ENCODE measurements around the gene PCGF1. TPM values are rescaled to one million over a fixed set of nuclear protein-coding genes. Genes with fewer than 3 reads are reported as not detected.

The PCGF1 gene
- total RNA-seq, 2 donors from 2014 or later, result 13.6 to 14.7 TPM

DNA sequence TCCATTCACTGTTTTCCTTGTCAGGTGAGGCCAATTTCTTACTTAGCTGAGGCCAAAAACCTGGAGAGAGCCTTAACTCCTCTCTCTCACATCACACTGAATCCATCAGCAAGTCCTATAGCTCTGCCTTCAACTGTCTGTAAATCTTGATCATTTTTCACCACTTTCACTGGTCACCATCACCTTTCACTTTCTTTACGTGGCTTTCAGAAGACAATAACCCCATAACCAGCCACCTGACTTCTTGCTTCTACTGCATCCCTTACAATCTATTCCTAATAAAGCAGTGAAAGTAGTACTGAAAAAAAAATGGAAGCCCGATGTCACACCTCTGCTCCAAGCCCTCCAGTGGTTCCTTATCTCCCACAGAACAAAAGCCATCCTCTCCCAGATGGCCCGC is 38.5 kb upstream of the PCGF1 start:
- DNase-seq (ENCODE audit: low spot score), result no peak
- Histone ChIP-seq H3K27ac (no peak overlapping the region), H3K4me3 (no peak overlapping the region), H3K4me1 (replicated peaks) (no peaks in the 10 kb centered on the region), H3K9me3 (no peaks in the 10 kb centered on the region), H3K36me3 (no peaks in the 10 kb centered on the region), H3K27me3 (replicated peaks; ENCODE audit: insufficient read depth) (no peaks in the 10 kb centered on the region)
- WGBS, result 83% methylated on average over 3 of the region's 3 CpGs
- intact Hi-C loops (cut with DNase I), result no loop called here
- TF ChIP-seq POLR2A (IDR thresholded peaks at IDR 0.05) (no peak), POLR2AphosphoS5 (IDR thresholded peaks at IDR 0.05) (no peak)
- TF ChIP-seq, protein P1, sequence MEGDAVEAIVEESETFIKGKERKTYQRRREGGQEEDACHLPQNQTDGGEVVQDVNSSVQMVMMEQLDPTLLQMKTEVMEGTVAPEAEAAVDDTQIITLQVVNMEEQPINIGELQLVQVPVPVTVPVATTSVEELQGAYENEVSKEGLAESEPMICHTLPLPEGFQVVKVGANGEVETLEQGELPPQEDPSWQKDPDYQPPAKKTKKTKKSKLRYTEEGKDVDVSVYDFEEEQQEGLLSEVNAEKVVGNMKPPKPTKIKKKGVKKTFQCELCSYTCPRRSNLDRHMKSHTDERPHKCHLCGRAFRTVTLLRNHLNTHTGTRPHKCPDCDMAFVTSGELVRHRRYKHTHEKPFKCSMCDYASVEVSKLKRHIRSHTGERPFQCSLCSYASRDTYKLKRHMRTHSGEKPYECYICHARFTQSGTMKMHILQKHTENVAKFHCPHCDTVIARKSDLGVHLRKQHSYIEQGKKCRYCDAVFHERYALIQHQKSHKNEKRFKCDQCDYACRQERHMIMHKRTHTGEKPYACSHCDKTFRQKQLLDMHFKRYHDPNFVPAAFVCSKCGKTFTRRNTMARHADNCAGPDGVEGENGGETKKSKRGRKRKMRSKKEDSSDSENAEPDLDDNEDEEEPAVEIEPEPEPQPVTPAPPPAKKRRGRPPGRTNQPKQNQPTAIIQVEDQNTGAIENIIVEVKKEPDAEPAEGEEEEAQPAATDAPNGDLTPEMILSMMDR (IDR thresholded peaks at IDR 0.05), result no peak

DNA sequence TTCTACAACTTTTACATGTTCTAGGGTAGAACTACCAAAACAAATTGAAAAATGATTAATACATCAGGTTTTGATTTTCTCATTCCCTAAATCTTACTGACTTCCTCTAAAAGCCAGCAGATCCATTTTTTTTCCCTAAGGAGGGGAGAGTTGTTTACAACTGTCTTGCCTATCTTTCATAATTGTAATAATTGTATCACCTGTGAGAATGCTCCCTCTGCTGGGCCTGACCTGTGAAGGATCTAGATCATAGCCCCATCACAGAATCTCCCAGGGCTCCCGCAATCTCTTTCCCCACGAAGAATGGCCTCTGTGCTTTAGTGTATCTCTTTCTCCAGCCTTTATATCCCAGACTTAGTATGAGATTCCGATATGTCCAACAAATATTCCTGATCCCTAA is 37.1 kb upstream of the PCGF1 start:
- H3K27me3 ChIP-seq (replicated peaks; ENCODE audit: insufficient read depth), result no peaks in the 10 kb centered on the region
- no peaks in the 10 kb centered on the region for H3K4me1 ChIP-seq (replicated peaks)
- no peak overlapping the region for H3K4me3 ChIP-seq
- intact Hi-C loops (cut with DNase I), result no loop called here
- WGBS, result 97% methylated on average over 3 of the region's 3 CpGs
- H3K27ac ChIP-seq, result no peak overlapping the region
- TF ChIP-seq, protein P1 (IDR thresholded peaks at IDR 0.05), result peak in 1 of 4 experiments; percentile 6
- TF ChIP-seq POLR2A (IDR thresholded peaks at IDR 0.05) (no peak), POLR2AphosphoS5 (IDR thresholded peaks at IDR 0.05) (no peak)
- H3K36me3 ChIP-seq, result no peaks in the 10 kb centered on the region
- no peaks in the 10 kb centered on the region for H3K9me3 ChIP-seq
- DNase-seq (ENCODE audit: low spot score), result no peak

DNA sequence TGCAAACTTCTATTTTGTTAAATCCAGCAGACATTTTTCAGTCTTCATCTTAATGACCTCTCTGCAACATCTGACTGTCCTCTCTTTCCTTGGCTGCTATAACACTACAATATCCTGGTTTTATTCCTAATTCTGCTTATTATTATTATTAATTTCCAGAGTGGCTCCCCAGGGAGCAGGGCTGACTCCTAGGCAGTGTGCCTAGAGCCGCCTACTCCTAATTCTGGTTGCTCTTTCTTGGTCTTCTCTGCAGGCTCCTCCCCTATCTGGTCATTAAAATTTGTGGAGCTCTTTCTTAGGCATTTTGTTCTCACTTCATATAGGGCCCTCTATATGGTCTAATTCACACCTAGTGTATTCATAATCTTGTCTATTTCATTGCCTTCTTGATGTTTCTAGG is 35.5 kb upstream of the PCGF1 start:
- intact Hi-C loops (cut with DNase I), result no loop called here
- Histone ChIP-seq H3K9me3 (no peaks in the 10 kb centered on the region), H3K4me1 (replicated peaks) (no peaks in the 10 kb centered on the region), H3K36me3 (no peaks in the 10 kb centered on the region), H3K4me3 (no peak overlapping the region), H3K27me3 (replicated peaks; ENCODE audit: insufficient read depth) (no peaks in the 10 kb centered on the region), H3K27ac (no peak overlapping the region)
- 93% methylated on average over 1 of the region's 1 CpG for WGBS
- no peak for DNase-seq (ENCODE audit: low spot score)
- TF ChIP-seq POLR2AphosphoS5 (IDR thresholded peaks at IDR 0.05) (no peak), POLR2A (IDR thresholded peaks at IDR 0.05) (no peak)
- TF ChIP-seq, protein P1 (IDR thresholded peaks at IDR 0.05), result no peak

DNA sequence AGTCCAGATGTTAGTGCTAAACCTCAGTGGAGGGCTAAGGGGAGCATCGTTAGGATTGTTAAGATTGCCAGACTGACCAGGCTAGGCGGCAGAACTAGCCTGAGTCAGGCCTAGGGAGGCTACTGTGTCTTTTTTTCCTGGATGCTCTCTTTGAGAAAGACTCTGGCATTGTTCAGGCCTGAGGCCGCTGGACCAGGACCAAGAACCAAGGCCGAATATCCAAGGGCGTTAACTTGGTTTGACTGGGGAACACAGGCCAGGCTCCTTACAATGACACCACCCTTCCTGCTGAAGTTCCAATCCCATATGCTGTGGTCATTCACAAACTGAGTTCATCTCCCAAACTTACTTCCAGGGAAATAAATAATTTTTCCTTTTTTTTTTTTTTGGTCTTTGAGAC is 32.8 kb upstream of the PCGF1 start:
- 81% methylated on average over 5 of the region's 5 CpGs for WGBS

DNA sequence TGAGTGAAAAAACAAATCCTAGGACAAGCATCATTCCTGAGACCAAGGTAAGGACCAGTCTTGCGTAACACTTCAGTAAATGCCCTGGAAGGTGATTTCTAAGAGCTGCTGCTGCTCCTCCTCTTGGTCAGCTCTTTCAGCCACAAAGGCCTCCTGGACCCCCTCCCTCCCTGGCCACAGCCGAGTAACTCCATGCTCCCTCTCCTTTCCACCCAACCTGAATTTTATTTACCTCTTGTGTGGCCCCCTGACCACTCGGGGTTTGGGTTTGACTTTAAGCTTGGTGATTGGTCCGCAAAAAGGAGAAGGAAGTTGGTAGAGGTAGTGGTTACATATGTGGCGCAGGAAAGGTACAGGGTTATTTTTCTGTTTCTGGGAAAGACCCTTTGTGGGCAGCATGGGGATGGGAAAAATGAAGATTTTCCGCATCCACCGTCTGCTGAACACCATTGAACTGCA is 31.4 kb upstream of the PCGF1 start:
- Histone ChIP-seq H3K9me3 (no peaks in the 10 kb centered on the region), H3K4me3 (no peak overlapping the region), H3K36me3 (no peaks in the 10 kb centered on the region), H3K27me3 (replicated peaks; ENCODE audit: insufficient read depth) (no peaks in the 10 kb centered on the region), H3K27ac (no peak overlapping the region), H3K4me1 (replicated peaks) (no peaks in the 10 kb centered on the region)
- DNase-seq (ENCODE audit: low spot score), result no peak
- TF ChIP-seq POLR2AphosphoS5 (IDR thresholded peaks at IDR 0.05) (no peak), POLR2A (IDR thresholded peaks at IDR 0.05) (no peak)
- TF ChIP-seq, protein P1 (IDR thresholded peaks at IDR 0.05), result no peak
- whole genome bisulfite sequencing, result 75% methylated on average over 7 of the region's 7 CpGs
- intact Hi-C loops (cut with DNase I), result no loop called here

More for the DNA sequence above, 32.8 kb upstream of the PCGF1 start:
- Histone ChIP-seq H3K27me3 (replicated peaks; ENCODE audit: insufficient read depth) (no peaks in the 10 kb centered on the region), H3K27ac (no peak overlapping the region), H3K9me3 (no peaks in the 10 kb centered on the region), H3K4me3 (no peak overlapping the region), H3K36me3 (no peaks in the 10 kb centered on the region), H3K4me1 (replicated peaks) (no peaks in the 10 kb centered on the region)
- intact Hi-C loops (cut with DNase I), result no loop called here
- TF ChIP-seq POLR2AphosphoS5 (IDR thresholded peaks at IDR 0.05) (no peak), POLR2A (IDR thresholded peaks at IDR 0.05) (no peak)
- TF ChIP-seq, protein P1 (IDR thresholded peaks at IDR 0.05), result no peak
- DNase-seq (ENCODE audit: low spot score), result no peak
